ENCODE measurements around the gene DIRAS2.

Gene DIRAS2

GRCh38 chr9:90612957-90613356 is 29.7 kb downstream of the DIRAS2 start:
- no peak for DNase-seq (ENCODE audit: low spot score)

- no peak for DNase-seq (ENCODE audit: low spot score)
Measured at GRCh38 chr9:90611568-90611967, 31.1 kb downstream of the DIRAS2 start.

- DNase-seq (ENCODE audit: low spot score), result no peak
Measured at GRCh38 chr9:90611121-90611520, 31.5 kb downstream of the DIRAS2 start.

GRCh38 chr9:90607701-90608516 is 34.7 kb downstream of the DIRAS2 start:
- DNase-seq (ENCODE audit: low spot score), result no peak

GRCh38 chr9:90600029-90600428 is 42.6 kb downstream of the DIRAS2 start:
- DNase-seq (ENCODE audit: low spot score), result no peak

GRCh38 chr9:90598191-90598590 is 44.4 kb downstream of the DIRAS2 start:
- no peak for DNase-seq (ENCODE audit: low spot score)

GRCh38 chr9:90593646-90594045 is 49.0 kb downstream of the DIRAS2 start:
- no peak for DNase-seq (ENCODE audit: low spot score)

GRCh38 chr9:90580576-90580975 is 62.0 kb downstream of the DIRAS2 start:
- no peak for DNase-seq (ENCODE audit: low spot score)

- no peak for DNase-seq (ENCODE audit: low spot score)
Measured at GRCh38 chr9:90579181-90579580, 63.4 kb downstream of the DIRAS2 start.

GRCh38 chr9:90578126-90578815 is 64.4 kb downstream of the DIRAS2 start:
- DNase-seq (ENCODE audit: low spot score), result no peak

- peak; percentile 9 for DNase-seq (ENCODE audit: low spot score)
Measured at GRCh38 chr9:90569511-90569910, 73.1 kb downstream of the DIRAS2 start.

GRCh38 chr9:90568667-90569066 is 74.0 kb downstream of the DIRAS2 start:
- DNase-seq (ENCODE audit: low spot score), result no peak

GRCh38 chr9:90562229-90562628 is 80.4 kb downstream of the DIRAS2 start:
- no peak for DNase-seq (ENCODE audit: low spot score)

Measured in germinal center (tissue), 1 donor.